HEK293 (cell line): ENCODE measurements around the gene ANHX.

ENCODE experiments used
- BCL11A ChIP-seq: fragments of 450-650 bp; formaldehyde crosslinking; IDR thresholded peaks from 2 replicates; pipeline ENCODE4 v1.5.1; 2016; ENCODE audit warnings: low read depth, missing biosample characterization, missing genetic modification characterization
- EGR2 ChIP-seq: fragments of 450-650 bp; formaldehyde crosslinking; IDR thresholded peaks from 2 replicates; pipeline ENCODE4 v1.5.1; 2016; ENCODE audit warnings: low read depth, missing biosample characterization, missing genetic modification characterization
- FEZF1 ChIP-seq: fragments of 450-650 bp; formaldehyde crosslinking; IDR thresholded peaks from 2 replicates; pipeline ENCODE4 v1.5.1; 2016; ENCODE audit warnings: missing biosample characterization, missing genetic modification characterization
- TSHZ1 ChIP-seq: fragments of 450-650 bp; formaldehyde crosslinking; IDR thresholded peaks from 2 replicates; pipeline ENCODE4 v1.5.1; 2016; ENCODE audit warnings: missing biosample characterization, missing genetic modification characterization, borderline replicate concordance
- ZNF133 ChIP-seq: fragments of 450-650 bp; formaldehyde crosslinking; IDR thresholded peaks from 2 replicates; pipeline ENCODE4 v1.5.1; 2016; ENCODE audit warnings: missing biosample characterization, missing genetic modification characterization
- ZNF311 ChIP-seq: fragments of 450-650 bp; formaldehyde crosslinking; IDR thresholded peaks from 2 replicates; pipeline ENCODE4 v1.5.1; 2017; ENCODE audit warnings: missing biosample characterization, missing genetic modification characterization, borderline replicate concordance
- ZNF660 ChIP-seq: fragments of 450-650 bp; IDR thresholded peaks from 2 replicates; pipeline ENCODE4 v1.5.1; 2018; ENCODE audit warnings: missing biosample characterization, mild to moderate bottlenecking, missing genetic modification characterization
- ZNF792 ChIP-seq: fragments of 450-650 bp; formaldehyde crosslinking; IDR thresholded peaks from 2 replicates; pipeline ENCODE4 v1.5.1; 2016; ENCODE audit warnings: missing biosample characterization, missing genetic modification characterization
- TF ChIP-seq, protein P1 (sequence below): fragments of 450-650 bp; formaldehyde crosslinking; IDR thresholded peaks from 2 replicates; pipeline ENCODE4 v1.5.1; 2016; ENCODE audit warnings: missing biosample characterization, missing genetic modification characterization
- TF ChIP-seq, protein P2 (sequence below): fragments of 450-650 bp; formaldehyde crosslinking; IDR thresholded peaks from 2 replicates; pipeline ENCODE4 v1.5.1; 2016; ENCODE audit warnings: missing biosample characterization, missing genetic modification characterization, borderline replicate concordance
- TF ChIP-seq, protein P3 (sequence below): fragments of 450-650 bp; formaldehyde crosslinking; IDR thresholded peaks from 2 replicates; pipeline ENCODE4 v1.5.1; 2016; ENCODE audit warnings: missing biosample characterization, missing genetic modification characterization

GRCh38 chr12:133233006-133233405 lies 2.7 kb downstream of the ANHX start:
- TF ChIP-seq, protein P1, sequence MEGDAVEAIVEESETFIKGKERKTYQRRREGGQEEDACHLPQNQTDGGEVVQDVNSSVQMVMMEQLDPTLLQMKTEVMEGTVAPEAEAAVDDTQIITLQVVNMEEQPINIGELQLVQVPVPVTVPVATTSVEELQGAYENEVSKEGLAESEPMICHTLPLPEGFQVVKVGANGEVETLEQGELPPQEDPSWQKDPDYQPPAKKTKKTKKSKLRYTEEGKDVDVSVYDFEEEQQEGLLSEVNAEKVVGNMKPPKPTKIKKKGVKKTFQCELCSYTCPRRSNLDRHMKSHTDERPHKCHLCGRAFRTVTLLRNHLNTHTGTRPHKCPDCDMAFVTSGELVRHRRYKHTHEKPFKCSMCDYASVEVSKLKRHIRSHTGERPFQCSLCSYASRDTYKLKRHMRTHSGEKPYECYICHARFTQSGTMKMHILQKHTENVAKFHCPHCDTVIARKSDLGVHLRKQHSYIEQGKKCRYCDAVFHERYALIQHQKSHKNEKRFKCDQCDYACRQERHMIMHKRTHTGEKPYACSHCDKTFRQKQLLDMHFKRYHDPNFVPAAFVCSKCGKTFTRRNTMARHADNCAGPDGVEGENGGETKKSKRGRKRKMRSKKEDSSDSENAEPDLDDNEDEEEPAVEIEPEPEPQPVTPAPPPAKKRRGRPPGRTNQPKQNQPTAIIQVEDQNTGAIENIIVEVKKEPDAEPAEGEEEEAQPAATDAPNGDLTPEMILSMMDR (tag by site-specific recombination), result no peak
- no peak for TF ChIP-seq ZNF133
- TF ChIP-seq, protein P2, sequence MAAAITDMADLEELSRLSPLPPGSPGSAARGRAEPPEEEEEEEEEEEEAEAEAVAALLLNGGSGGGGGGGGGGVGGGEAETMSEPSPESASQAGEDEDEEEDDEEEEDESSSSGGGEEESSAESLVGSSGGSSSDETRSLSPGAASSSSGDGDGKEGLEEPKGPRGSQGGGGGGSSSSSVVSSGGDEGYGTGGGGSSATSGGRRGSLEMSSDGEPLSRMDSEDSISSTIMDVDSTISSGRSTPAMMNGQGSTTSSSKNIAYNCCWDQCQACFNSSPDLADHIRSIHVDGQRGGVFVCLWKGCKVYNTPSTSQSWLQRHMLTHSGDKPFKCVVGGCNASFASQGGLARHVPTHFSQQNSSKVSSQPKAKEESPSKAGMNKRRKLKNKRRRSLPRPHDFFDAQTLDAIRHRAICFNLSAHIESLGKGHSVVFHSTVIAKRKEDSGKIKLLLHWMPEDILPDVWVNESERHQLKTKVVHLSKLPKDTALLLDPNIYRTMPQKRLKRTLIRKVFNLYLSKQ (tag by site-specific recombination), result no peak
- TF ChIP-seq, protein P3, sequence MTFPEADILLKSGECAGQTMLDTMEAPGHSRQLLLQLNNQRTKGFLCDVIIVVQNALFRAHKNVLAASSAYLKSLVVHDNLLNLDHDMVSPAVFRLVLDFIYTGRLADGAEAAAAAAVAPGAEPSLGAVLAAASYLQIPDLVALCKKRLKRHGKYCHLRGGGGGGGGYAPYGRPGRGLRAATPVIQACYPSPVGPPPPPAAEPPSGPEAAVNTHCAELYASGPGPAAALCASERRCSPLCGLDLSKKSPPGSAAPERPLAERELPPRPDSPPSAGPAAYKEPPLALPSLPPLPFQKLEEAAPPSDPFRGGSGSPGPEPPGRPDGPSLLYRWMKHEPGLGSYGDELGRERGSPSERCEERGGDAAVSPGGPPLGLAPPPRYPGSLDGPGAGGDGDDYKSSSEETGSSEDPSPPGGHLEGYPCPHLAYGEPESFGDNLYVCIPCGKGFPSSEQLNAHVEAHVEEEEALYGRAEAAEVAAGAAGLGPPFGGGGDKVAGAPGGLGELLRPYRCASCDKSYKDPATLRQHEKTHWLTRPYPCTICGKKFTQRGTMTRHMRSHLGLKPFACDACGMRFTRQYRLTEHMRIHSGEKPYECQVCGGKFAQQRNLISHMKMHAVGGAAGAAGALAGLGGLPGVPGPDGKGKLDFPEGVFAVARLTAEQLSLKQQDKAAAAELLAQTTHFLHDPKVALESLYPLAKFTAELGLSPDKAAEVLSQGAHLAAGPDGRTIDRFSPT (tag by site-specific recombination), result no peak
- TF ChIP-seq ZNF311, result no peak
- no peak for TF ChIP-seq FEZF1 (tag by site-specific recombination)
- TF ChIP-seq BCL11A (tag by site-specific recombination), result no peak
- TF ChIP-seq EGR2, result no peak
- no peak for TF ChIP-seq TSHZ1 (tag by site-specific recombination)
- TF ChIP-seq ZNF792, result no peak
- no peak for TF ChIP-seq ZNF660 (tag by site-specific recombination)
